H1 (cell line): ENCODE measurements around the gene RASAL2. TPM values are rescaled to one million over a fixed set of nuclear protein-coding genes. Genes with fewer than 3 reads are reported as not detected.

ENCODE experiments used
- CTCF ChIA-PET: fragments of 300-600 bp; sonication (Branson Sonifier 250); formaldehyde crosslinking; loops from one replicate; lab custom pipeline; 2021; ENCODE audit not compliant: partially characterized antibody; lab: Charles Lee
- POLR2A ChIA-PET: fragments of 300-600 bp; sonication (Branson Sonifier 250); formaldehyde crosslinking; loops from one replicate; lab custom pipeline; 2021; ENCODE audit warnings: inconsistent platforms; ENCODE audit not compliant: partially characterized antibody; lab: Charles Lee
- DNase-seq, 2 experiments: peaks; one replicate each; pipeline versions ENCODE4 v3.0.0 to v3.0.0-alpha.2; 2010 to 2022; ENCODE audit warnings: low spot score in 2 of 2, low read depth in 1 of 2, mixed read lengths in 1 of 2
- FAIRE-seq: peaks from 2 replicates; lab custom pipeline; 2011; peaks lifted over from hg19 to GRCh38; lab: Jason Lieb, UNC
- H2AFZ ChIP-seq: 2 replicates; pipeline ENCODE4 v1.8.1; 2012; ENCODE audit warnings: low read length, inconsistent platforms
- H2AK5ac ChIP-seq: 2 replicates; pipeline ENCODE4 v1.6.1; 2013; ENCODE audit warnings: low read depth, low read length
- H2BK120ac ChIP-seq: replicated peaks from 2 replicates; pipeline ENCODE3; 2013; ENCODE audit warnings: low read depth, low read length, inconsistent platforms
- H2BK12ac ChIP-seq: 2 replicates; pipeline ENCODE4 v1.6.1; 2013; ENCODE audit warnings: low read depth, low read length
- H2BK15ac ChIP-seq: 2 replicates; pipeline ENCODE4 v1.6.1; 2013; ENCODE audit warnings: low read length
- H2BK20ac ChIP-seq: 2 replicates; pipeline ENCODE4 v1.6.1; 2013; ENCODE audit warnings: low read length
- H2BK5ac ChIP-seq: 2 replicates; pipeline ENCODE4 v1.6.1; 2013; ENCODE audit warnings: low read depth, low read length
- H3K14ac ChIP-seq: 2 replicates; pipeline ENCODE4 v1.6.1; 2013; ENCODE audit warnings: inconsistent platforms; ENCODE audit not compliant: insufficient read length
- H3K18ac ChIP-seq: 2 replicates; pipeline ENCODE4 v1.6.1; 2013; ENCODE audit warnings: low read length; ENCODE audit errors: extremely low read depth
- H3K23ac ChIP-seq: 2 replicates; pipeline ENCODE4 v1.6.1; 2013; ENCODE audit warnings: inconsistent platforms; ENCODE audit not compliant: insufficient read length
- H3K23me2 ChIP-seq: 2 replicates; pipeline ENCODE4 v1.6.1; 2013; ENCODE audit warnings: low read depth, low read length
- H3K27ac ChIP-seq: 2 replicates; pipeline ENCODE4 v1.6.1; 2011; ENCODE audit warnings: low read depth, low read length, inconsistent platforms
- H3K27me3 ChIP-seq, 4 experiments: replicated peaks in 1 of 4; 1 replicate in 1 of 4; 2 replicates in 3 of 4; pipeline versions ENCODE4 v1.6.1 to v1.8.1; 2011 to 2013; ENCODE audit warnings: low read length in 3 of 4, mild to moderate bottlenecking in 3 of 4, inconsistent platforms in 2 of 4, mixed read lengths in 2 of 4, moderate library complexity in 1 of 4; ENCODE audit not compliant: control insufficient read depth in 3 of 4, insufficient read depth in 3 of 4; ENCODE audit errors: extremely low read depth in 1 of 4
- H3K36me3 ChIP-seq, 4 experiments: 2 replicates each; pipeline versions ENCODE4 v1.6.1 to v1.8.1; 2011 to 2013; ENCODE audit warnings: mild to moderate bottlenecking in 4 of 4, low read length in 3 of 4, moderate library complexity in 2 of 4, control low read depth in 1 of 4, inconsistent platforms in 1 of 4; ENCODE audit not compliant: insufficient read depth in 4 of 4, control insufficient read depth in 2 of 4
- H3K4ac ChIP-seq: replicated peaks from 2 replicates; pipeline ENCODE3; 2013; ENCODE audit warnings: low read length, low read depth, mixed read lengths, inconsistent platforms; ENCODE audit not compliant: insufficient read length
- H3K4me1 ChIP-seq, 4 experiments: replicated peaks in 1 of 4; 1 replicate in 1 of 4; 2 replicates in 3 of 4; pipeline versions ENCODE4 v1.6.1 to v1.8.1; 2011 to 2013; ENCODE audit warnings: low read length in 3 of 4, inconsistent platforms in 2 of 4, mixed read lengths in 1 of 4; ENCODE audit not compliant: insufficient read depth in 4 of 4, control insufficient read depth in 3 of 4
- H3K4me2 ChIP-seq, 2 experiments: 2 replicates each; pipeline versions ENCODE4 v1.6.1 to v1.8.1; 2011 to 2013; ENCODE audit warnings: low read depth in 2 of 2, low read length in 2 of 2, control low read depth in 1 of 2, inconsistent platforms in 1 of 2, mild to moderate bottlenecking in 1 of 2; ENCODE audit not compliant: insufficient read depth in 1 of 2
- H3K4me3 ChIP-seq, 4 experiments: fragments of 200-600, 300-600 bp in 1 of 4; sonication (generic), shearing (Covaris generic), sonication (Bioruptor Twin) in 1 of 4; 2 replicates each; pipeline versions ENCODE4 v1.5.1 to v1.8.1; 2011 to 2016; ENCODE audit warnings: low read length in 4 of 4, low read depth in 3 of 4, control low read depth in 2 of 4, inconsistent platforms in 2 of 4, mild to moderate bottlenecking in 2 of 4, mixed read lengths in 1 of 4, moderate library complexity in 1 of 4; ENCODE audit not compliant: insufficient read depth in 2 of 4; ENCODE audit errors: extremely low read depth in 1 of 4
- H3K56ac ChIP-seq: replicated peaks from 2 replicates; pipeline ENCODE3; 2013; ENCODE audit warnings: low read depth, mild to moderate bottlenecking, mixed read lengths, low read length, inconsistent platforms; ENCODE audit not compliant: insufficient read length
- H3K79me1 ChIP-seq: 2 replicates; pipeline ENCODE4 v1.6.1; 2013; ENCODE audit warnings: low read depth, low read length, control low read depth
- H3K79me2 ChIP-seq, 2 experiments: 2 replicates each; pipeline versions ENCODE4 v1.6.1 to v1.8.1; 2012 to 2013; ENCODE audit warnings: low read length in 2 of 2, mild to moderate bottlenecking in 2 of 2, inconsistent platforms in 1 of 2; ENCODE audit not compliant: insufficient read depth in 2 of 2, control insufficient read depth in 1 of 2
- H3K9ac ChIP-seq, 4 experiments: replicated peaks in 1 of 4; 1 replicate in 1 of 4; 2 replicates in 3 of 4; pipeline versions ENCODE4 v1.6.1 to v1.8.1; 2011 to 2013; ENCODE audit warnings: low read depth in 3 of 4, low read length in 3 of 4, control low read depth in 2 of 4, mild to moderate bottlenecking in 2 of 4, moderate library complexity in 2 of 4, inconsistent platforms in 1 of 4; ENCODE audit errors: extremely low read depth in 1 of 4
- H3K9me3 ChIP-seq, 2 experiments: 2 replicates each; pipeline versions ENCODE4 v1.6.1 to v1.8.1; 2012 to 2013; ENCODE audit warnings: mild to moderate bottlenecking in 2 of 2, moderate library complexity in 2 of 2, control low read depth in 1 of 2, inconsistent platforms in 1 of 2, low read depth in 1 of 2, low read length in 1 of 2, mixed read lengths in 1 of 2; ENCODE audit not compliant: insufficient read depth in 2 of 2
- H4K20me1 ChIP-seq, 2 experiments: replicated peaks in 1 of 2; 2 replicates each; pipeline versions ENCODE3 to v1.8.1; 2011 to 2013; ENCODE audit warnings: inconsistent platforms in 2 of 2, low read length in 2 of 2, mild to moderate bottlenecking in 1 of 2; ENCODE audit not compliant: insufficient read depth in 2 of 2, control insufficient read depth in 1 of 2
- H4K5ac ChIP-seq: 2 replicates; pipeline ENCODE4 v1.6.1; 2013; ENCODE audit warnings: low read length, low read depth, mixed read lengths, inconsistent platforms; ENCODE audit not compliant: insufficient read length
- H4K8ac ChIP-seq: 2 replicates; pipeline ENCODE4 v1.8.0; 2013; ENCODE audit warnings: mild to moderate bottlenecking, moderate library complexity, low read length, inconsistent platforms; ENCODE audit not compliant: insufficient read depth; ENCODE audit errors: extremely low read depth
- H4K91ac ChIP-seq: replicated peaks from 2 replicates; pipeline ENCODE3; 2013; ENCODE audit warnings: low read length, mixed read lengths, inconsistent platforms; ENCODE audit not compliant: insufficient read length
- BRCA1 ChIP-seq: IDR thresholded peaks from 2 replicates; pipeline ENCODE4 v1.6.1; 2012; ENCODE audit warnings: low read depth, low read length, improper control_type of control experiment
- E2F6 ChIP-seq: IDR thresholded peaks from 2 replicates; pipeline ENCODE4 v1.6.1; 2012; ENCODE audit warnings: inconsistent platforms
- EGR1 ChIP-seq: IDR thresholded peaks from 2 replicates; pipeline ENCODE4 v1.6.1; 2011; ENCODE audit warnings: low read depth, low read length, borderline replicate concordance
- EP300 ChIP-seq, 2 experiments: IDR thresholded peaks; 1 replicate in 1 of 2; 2 replicates in 1 of 2; pipeline ENCODE4 v1.6.1; 2011 to 2012; ENCODE audit warnings: low read depth in 2 of 2, low read length in 2 of 2, mild to moderate bottlenecking in 2 of 2, borderline replicate concordance in 1 of 2, inconsistent platforms in 1 of 2, moderate library complexity in 1 of 2
- GTF2F1 ChIP-seq: IDR thresholded peaks from 2 replicates; pipeline ENCODE4 v1.6.1; 2012; ENCODE audit warnings: low read depth, low read length, improper control_type of control experiment, borderline replicate concordance
- MAFK ChIP-seq: IDR thresholded peaks from 2 replicates; pipeline ENCODE4 v1.6.1; 2012; ENCODE audit warnings: low read depth, mild to moderate bottlenecking, improper control_type of control experiment, low read length
- NRF1 ChIP-seq: IDR thresholded peaks from 2 replicates; pipeline ENCODE4 v1.6.1; 2011; ENCODE audit warnings: mild to moderate bottlenecking, low read depth, low read length, improper control_type of control experiment
- RAD21 ChIP-seq, 2 experiments: IDR thresholded peaks in 1 of 2; conservative IDR thresholded peaks in 1 of 2; 2 replicates each; pipeline ENCODE4 v1.6.1; 2011; ENCODE audit warnings: low read depth in 2 of 2, low read length in 2 of 2, improper control_type of control experiment in 1 of 2, inconsistent platforms in 1 of 2, mild to moderate bottlenecking in 1 of 2, moderate library complexity in 1 of 2
- RNF2 ChIP-seq: fragments of 200-900, 300-1000 bp; sonication (generic); IDR thresholded peaks from 2 replicates; pipeline ENCODE4 v1.7.1; 2016; ENCODE audit warnings: borderline replicate concordance, low read depth, mild to moderate bottlenecking, antibody characterized with exemption, low read length; ENCODE audit not compliant: poor library complexity, severe bottlenecking; ENCODE audit errors: missing control alignments
- RXRA ChIP-seq: IDR thresholded peaks from 2 replicates; pipeline ENCODE4 v1.6.1; 2011; ENCODE audit warnings: low read depth, mild to moderate bottlenecking, low read length, moderate library complexity; ENCODE audit not compliant: insufficient read depth
- SP2 ChIP-seq: IDR thresholded peaks from 2 replicates; pipeline ENCODE4 v1.6.1; 2012; ENCODE audit warnings: mild to moderate bottlenecking, low read length, inconsistent platforms
- TAF7 ChIP-seq: optimal IDR thresholded peaks from 2 replicates; pipeline ENCODE3; 2011; ENCODE audit warnings: low read depth, mild to moderate bottlenecking, inconsistent platforms, low read length, moderate library complexity, borderline replicate concordance
- ZNF274 ChIP-seq: IDR thresholded peaks from 2 replicates; pipeline ENCODE4 v1.7.0; 2012; ENCODE audit warnings: low read length, borderline replicate concordance; ENCODE audit errors: extremely low read depth
- polyA plus RNA-seq, 7 experiments: library from polyadenylated mRNA; depleted of rRNA in 3 of 7; stranded (reverse) in 5 of 7; unstranded in 2 of 7; fragments of >200 nt in 5 of 7; fragments of 200-250 nt in 2 of 7; gene quantifications; 1 replicate in 5 of 7; 2 replicates in 1 of 7; 4 replicates in 1 of 7; pipeline versions ENCODE4 v1.2.1 to v1.2.3, GENCODE V29; 2011 to 2013; ENCODE audit warnings: missing spikeins in 2 of 7, mixed read lengths in 2 of 7
- total RNA-seq: library from RNA; stranded (reverse); fragmentation: NEBNext Ultra II Directional; extraction: Animal tissue kit (Norgen Biotek cat#: 25700); gene quantifications from 2 replicates; pipeline ENCODE4 v1.2.1, GENCODE V29; 2021

The RASAL2 gene
- total and polyA plus RNA-seq, 2 of the 8 experiments (the other 6 are each of a cell fraction or from before 2014, with no cell fraction given), result 15.9 to 32.5 TPM

- peaks cover 0 to 24% of the 10 kb centered on the region in 2 experiments; a peak in 2 of 4 replicates for H3K79me2 ChIP-seq
- ChIA-PET POLR2A (interaction anchor here (2.4 kb wide), 1 partner anchor 21 kb away, joined by 9 read pairs; no protein-coding TSS in a partner anchor), CTCF (interaction anchor here (0.8 to 3.2 kb wide), 49 partner anchors 9 to 702 kb away, joined by 3 to 28 read pairs (median 5); partner anchors contain the start of genes RASAL2 and TEX35)
- no peak overlapping the region for H2BK12ac ChIP-seq
- no peak for DNase-seq
- no peak overlapping the region for H2AK5ac ChIP-seq
- no peaks in the 10 kb centered on the region; the same call in 1 of the 2 replicates for H3K79me1 ChIP-seq
- H3K4me2 ChIP-seq, result no peak overlapping the region
- no peak overlapping the region for H2AFZ ChIP-seq
- no peak overlapping the region for H3K27ac ChIP-seq
- no peak overlapping the region for H4K91ac ChIP-seq
- no peak overlapping the region for H3K9ac ChIP-seq
- H3K36me3 ChIP-seq, result peaks cover 0 to 4% (median 0%) of the 10 kb centered on the region in 4 experiments; a peak in 1 of 8 replicates
- H2BK5ac ChIP-seq, result no peak overlapping the region
- no peak overlapping the region for H4K8ac ChIP-seq
- H3K9me3 ChIP-seq, result no peaks in the 10 kb centered on the region
- no peak overlapping the region for H3K56ac ChIP-seq
- H3K23ac ChIP-seq, result no peak overlapping the region
- H3K4me3 ChIP-seq, result no peak overlapping the region
- no peak for FAIRE-seq
- no peak overlapping the region for H3K14ac ChIP-seq
- no peak overlapping the region for H2BK15ac ChIP-seq
- H3K18ac ChIP-seq, result no peak overlapping the region
- H3K4ac ChIP-seq, result no peak overlapping the region
- H2BK20ac ChIP-seq, result no peak overlapping the region
- no peaks in the 10 kb centered on the region for H3K23me2 ChIP-seq
- peaks cover 0 to 2% (median 0%) of the 10 kb centered on the region in 4 experiments; a peak in 3 of 7 replicates for H3K4me1 ChIP-seq
- H4K20me1 ChIP-seq, result no peaks in the 10 kb centered on the region
- H3K27me3 ChIP-seq, result no peaks in the 10 kb centered on the region
- no peak overlapping the region for H2BK120ac ChIP-seq
- no peak overlapping the region for H4K5ac ChIP-seq
- TF ChIP-seq TAF7, result no peak
- TF ChIP-seq SP2, result no peak
- no peak for TF ChIP-seq EGR1
- TF ChIP-seq BRCA1, result no peak
- TF ChIP-seq NRF1, result no peak
- no peak for TF ChIP-seq MAFK
- TF ChIP-seq RXRA, result no peak
- no peak for TF ChIP-seq RAD21 (IDR thresholded peaks at IDR 0.05 in 1 of 2, conservative IDR thresholded peaks at IDR 0.05 in 1 of 2; ENCODE audit: low read depth in 2 of 2, low read length in 2 of 2)
- TF ChIP-seq GTF2F1, result no peak
- no peak for TF ChIP-seq EP300 (IDR thresholded peaks at IDR 0.05; ENCODE audit: borderline replicate concordance in 1 of 2, low read depth in 2 of 2, low read length in 2 of 2)
- TF ChIP-seq ZNF274, result no peak
- no peak for TF ChIP-seq E2F6
- no peak for TF ChIP-seq RNF2
Observed at GRCh38 chr1:178300352-178300699, 206.4 kb downstream of the RASAL2 start.
